ENCODE data around the gene FAM120A.

FAM120A gene

GRCh38 chr9:93558503-93558902, 107.0 kb downstream of the FAM120A start:
- DNase-seq: no peak

- DNase-seq: no peak
These were observed 109.5 kb downstream of the FAM120A start for GRCh38 chr9:93560991-93561390.

GRCh38 chr9:93562157-93562556, 110.7 kb downstream of the FAM120A start:
- no peak for DNase-seq

DNA sequence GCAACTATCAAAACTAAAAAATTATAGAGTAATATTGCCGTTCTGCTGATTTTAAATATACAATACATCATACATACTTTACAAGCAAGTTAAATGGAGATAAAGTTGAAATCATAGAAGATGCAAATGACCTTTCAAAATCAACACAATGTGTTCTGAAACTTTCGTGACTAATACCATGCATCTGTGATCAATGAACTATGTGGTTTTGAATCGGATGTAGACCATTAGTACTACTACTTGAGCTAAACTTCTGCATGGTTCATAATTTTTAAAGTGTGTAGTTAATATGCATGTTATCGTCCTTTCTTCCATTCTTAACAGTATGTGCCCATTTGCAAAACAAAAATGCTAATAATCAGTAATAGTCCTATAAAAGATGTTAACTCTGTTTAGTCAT, 113.6 kb downstream of the FAM120A start:
- no peak for DNase-seq

DNA sequence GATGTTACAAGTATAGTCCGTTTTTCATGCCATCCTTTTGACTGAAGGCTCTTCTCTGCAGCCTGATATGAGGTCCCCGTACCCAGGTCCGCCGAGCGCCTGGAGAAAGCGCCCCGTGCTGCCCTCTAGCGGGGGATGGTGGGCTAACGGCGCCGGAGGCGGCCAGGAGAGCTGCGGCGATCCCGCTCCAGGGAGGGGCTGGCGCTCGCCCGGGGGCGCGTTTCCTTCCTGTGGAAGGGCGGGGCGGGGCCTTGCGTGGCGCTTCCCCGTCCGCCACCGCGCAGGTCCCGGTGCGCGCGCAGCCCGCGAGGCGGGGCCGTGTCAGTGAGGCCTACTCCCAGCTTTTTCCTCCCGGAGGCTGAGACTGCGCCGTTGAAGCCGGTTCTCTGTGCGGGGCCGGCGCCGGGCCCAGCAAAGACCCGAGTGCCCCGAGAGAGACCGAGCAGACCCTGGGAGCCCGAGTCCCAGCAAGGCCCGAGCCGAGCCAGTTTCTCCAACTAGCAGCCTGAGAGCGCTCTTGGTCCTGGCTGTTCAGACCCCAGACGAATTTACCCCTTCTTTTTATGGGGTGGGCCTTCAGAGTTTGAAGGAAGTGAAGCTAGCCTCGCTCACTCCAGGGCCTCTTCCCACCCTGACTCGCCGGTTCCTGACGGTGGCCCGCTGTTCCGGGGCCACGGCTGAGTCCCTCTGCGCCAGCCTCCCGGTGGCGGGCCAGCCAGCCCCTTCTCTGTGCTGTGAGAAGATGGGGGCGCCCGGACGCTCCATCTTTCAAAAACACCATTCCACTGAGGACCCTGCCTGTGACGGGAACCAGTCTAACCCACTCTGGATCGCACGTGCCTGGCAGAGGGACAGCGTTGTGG, 115.2 kb downstream of the FAM120A start:
- DNase-seq: peak; percentile 95

GRCh38 chr9:93567271-93567959, 115.9 kb downstream of the FAM120A start:
- peak; percentile 9 for DNase-seq

DNA sequence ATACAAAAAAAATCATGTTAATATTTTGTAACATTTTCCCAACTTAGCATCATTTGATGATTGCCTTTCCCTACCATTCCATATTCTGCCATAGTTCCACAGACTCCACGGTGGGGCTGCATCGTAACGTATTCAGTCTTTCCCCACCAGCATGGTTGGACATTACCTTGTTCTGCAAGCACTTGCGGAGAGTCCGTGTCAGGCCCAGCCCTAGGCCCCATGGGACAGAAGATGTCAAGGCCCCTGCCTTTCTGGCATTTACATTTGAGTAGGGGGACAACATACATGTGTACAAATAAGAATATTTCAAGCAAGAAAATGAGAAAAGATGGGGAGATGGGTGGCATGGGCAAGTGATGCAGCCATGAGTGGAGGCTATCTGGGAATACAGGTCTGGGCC, 116.7 kb downstream of the FAM120A start:
- no peak for DNase-seq

DNA sequence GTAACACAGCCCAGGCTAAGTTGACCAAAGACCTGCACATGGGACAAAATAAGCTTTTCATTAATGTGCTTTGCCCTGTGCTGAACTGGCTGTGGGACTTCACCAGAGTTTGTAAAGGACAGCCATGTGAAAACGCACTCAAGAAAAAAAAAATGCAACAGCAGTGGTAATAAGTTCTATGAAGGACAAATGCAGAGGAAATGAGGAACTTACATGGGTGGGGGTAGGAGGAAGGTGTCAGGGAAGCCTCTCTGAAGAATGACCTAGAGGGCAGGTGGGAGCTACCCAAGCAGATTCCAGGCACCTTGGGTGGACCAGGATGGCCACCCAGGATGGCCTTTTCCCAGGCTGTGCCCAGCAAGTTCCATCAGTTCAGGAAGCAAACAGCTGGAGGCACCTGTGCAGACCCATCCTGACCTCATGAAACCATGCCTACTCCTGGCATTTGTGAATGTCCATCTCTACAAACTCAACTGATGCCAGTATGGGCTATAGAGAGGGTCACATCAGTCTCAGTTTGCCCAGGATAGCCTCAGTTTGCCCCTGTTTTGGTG, 118.2 kb downstream of the FAM120A start:
- DNase-seq: no peak

DNA sequence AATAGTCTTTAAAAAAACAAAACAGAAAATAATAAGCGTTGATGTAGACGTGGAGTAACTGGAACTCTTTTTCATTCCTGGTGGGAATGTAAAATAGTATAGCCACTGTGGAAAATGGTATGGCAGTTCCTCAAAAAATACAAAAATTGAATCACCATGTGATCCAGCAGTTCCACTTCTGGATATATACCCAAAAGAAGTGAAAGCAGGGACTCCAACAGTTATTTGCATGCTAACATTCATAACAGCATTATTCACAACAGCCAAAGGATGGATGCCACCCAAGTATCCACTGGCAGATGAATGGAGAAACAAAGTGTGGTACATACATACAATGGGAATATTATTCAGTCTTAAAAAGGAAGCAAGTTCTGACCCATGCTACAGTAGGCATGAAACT, 120.7 kb downstream of the FAM120A start:
- DNase-seq: no peak

- DNase-seq: no peak
These were observed 121.4 kb downstream of the FAM120A start for GRCh38 chr9:93572636-93573515.

DNA sequence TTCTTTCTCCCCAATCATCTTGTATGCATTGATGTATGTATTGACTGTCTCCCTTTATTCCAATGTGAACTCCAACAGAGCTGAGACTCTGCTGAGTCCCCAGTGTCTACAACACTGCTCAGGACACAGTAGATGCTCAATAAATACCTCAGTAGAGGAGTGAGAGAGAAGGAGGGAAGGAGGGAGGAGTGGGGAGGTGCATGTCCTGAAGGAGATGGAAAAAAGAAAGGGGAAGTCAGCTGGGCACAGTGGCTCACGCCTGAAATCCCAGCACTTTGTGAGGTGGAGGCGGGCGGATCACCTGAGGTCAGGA, 122.0 kb downstream of the FAM120A start:
- no peak for DNase-seq

DNA sequence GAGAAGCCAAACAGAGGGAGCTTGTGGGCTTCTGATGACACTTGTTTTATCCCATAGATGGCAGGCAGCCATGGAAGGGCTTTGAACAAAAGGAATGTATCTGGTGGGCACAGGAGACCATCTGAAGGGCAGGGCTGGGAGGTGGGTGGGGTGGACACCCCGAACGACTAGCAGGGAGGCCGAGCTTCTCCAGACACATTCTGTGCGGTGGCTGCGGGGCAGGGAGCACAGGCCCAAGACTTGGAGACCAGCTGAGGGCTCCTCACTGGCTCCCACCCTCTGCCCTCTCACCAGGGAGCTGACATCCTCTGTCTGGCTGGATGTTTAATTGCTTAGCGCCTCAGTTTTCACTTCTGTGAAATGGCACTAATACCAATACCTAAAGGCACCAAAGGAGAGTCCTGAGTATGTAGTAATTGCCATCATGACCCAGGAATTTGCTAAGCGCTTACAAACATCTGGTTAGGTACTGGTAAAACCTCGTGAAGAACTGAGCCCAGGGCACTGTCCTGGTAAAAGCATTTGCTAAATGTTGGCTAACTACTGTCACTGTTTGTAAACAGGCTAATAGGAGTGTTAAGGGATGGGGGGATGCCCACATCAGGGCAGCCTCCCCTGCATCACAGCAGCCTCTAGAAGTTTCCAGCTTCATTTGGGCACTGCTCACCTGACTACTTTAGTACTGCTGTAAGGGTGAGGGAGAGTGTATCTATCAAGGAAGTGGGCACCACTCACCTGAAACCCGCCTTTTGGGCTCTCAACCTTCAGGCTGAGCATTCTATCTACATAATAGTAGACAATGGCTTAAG, 122.8 kb downstream of the FAM120A start:
- DNase-seq: no peak

GRCh38 chr9:93574900-93575795, 123.7 kb downstream of the FAM120A start:
- DNase-seq: peak; percentile 8

DNA sequence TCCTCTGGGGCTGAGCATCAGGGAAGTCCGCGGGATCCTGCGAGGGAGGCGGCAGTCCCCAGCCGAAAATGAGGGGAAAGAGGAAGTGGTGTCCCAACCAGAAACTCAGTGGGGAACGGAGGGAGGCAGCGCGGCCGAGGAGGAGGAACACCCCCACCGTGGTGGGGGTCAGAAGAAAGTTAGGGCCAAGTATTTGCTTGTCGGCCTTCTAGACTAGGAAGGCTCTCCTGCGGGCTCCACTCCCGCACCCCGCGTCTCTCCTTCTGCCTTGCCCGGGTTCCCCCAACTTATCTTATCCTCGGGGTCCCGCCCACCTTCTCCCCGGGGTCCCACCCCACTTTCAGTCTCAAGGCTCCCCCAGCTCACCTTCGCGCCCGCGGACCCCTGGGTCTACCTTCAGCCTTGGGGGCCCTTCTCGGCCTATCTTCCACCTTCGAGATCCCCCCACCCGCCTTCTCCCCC, 124.3 kb downstream of the FAM120A start:
- DNase-seq: peak; percentile 45

DNA sequence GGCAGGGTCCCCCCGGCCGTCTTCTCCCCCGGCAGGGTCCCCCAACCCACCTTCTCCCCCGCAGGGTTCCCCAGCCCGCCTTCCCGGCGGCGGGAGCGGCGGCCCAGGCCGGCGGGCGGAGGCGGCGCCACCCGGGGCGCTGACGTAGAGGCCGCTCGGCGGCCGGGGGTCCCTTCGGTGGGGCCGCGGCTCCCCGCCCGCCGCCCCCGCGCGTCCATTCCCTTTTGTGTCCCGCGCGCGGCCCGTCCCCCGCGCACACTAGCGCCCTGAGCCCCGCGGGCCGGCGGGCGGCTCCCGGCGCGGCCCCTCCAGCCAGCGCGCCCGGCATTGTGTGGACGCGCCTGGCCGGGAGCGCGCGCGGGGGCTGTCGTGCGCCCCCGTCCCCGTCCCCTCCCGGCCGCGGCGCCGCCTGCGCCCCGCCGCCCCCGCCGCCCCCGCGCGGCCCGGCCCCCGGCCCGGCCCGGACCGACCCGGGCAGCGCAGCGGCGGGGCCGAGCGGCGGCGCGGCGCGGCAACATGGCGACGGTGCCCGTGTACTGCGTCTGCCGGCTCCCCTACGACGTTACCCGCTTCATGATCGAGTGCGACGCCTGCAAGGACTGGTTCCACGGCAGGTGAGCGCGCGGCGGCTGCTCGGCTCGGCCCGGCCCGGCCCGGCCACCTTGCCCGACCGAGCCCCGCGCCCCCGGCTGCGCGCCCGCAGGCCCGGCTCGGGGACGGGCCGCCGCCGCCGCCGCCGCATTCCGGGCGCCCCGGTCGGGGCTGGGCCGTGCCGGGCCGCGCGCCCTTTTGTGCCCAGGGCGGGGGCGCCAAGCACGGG, 125.0 kb downstream of the FAM120A start, which contains the start of gene PHF2:
TSS of gene PHF2 (plus strand) at position 327 of the 820 bp plus-strand sequence. CDS start at position 517, 190 bp downstream.
- peak; percentile 18 for DNase-seq

DNA sequence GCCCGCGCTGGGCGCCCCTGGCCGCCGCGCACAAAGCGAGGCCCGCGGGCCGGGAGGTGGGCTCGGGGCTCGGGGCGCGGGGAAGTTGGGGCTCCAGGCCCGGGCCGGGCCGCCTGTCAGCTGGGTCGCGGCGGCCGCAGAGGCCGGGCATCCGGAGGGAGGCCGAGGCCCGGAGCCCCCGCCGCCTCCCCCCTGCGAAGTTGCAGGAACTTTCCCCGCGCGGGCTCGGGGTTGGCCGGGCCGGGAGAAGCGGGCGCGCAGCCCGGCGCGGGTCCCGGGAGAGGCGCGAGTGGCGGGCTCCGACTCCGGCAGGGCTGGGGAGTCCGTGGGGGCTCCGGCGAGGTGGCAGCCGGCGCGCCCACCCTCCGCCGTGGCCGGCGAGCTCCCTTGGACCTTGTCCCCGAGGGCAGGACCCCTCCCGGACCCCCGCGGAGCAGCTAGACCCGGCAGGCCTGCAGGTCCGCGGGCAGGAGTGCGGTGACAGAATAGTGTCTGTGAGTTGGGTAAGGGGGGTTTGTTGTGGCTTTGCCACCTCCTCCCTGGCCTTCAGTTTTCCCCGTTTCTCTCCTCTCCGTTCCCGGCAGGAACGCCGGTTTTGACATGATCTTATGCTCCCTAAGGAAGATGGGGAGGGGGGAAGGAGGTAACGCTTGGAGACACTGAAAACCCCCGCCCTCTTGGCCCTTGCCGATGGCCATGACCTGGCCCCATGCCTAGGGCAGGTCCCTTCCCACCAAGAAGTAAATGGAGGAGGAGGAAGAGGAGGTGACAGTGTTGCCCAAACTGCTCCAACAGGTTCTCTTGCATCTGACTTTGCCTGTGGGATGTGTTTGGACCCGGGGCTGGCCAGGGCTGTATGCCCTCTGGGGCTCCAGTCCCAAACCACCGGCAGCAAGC, 125.8 kb downstream of the FAM120A start:
- peak; percentile 32 for DNase-seq

DNA sequence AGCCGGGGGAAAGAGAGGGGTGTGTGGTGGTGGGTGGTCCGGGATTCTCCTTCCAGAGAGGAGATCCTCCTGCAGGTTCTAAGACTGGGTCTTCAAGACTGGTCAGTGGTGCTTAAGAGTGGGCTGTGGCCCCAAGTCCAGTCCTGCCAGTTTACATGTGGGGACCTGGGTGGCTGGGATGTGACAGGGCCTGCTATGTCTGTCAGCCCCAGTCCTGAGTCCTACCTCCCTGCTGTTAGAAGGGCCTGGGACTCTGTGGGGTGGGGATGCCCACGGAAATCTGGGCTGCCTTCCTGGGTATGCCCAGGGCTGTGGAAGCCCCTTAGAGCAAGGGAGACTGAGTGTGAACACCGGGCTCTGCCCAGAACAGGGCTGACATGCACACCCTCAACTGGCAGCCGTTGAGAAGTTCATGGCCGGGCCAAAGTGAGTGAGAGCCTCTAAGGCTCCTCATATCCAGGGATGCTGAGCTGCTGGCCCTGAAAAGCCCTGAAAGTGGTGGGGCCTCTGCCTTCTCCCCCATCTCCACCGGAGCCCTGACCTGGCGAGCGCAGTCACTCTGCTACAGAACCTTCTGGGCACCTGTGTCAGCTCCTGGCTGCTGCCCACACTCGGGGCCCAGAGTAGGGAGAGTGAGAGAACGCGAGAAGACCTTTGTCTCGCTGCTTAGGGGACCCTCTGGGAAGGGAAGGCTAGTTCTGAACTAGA, 126.6 kb downstream of the FAM120A start:
- DNase-seq: peak; percentile 12

DNA sequence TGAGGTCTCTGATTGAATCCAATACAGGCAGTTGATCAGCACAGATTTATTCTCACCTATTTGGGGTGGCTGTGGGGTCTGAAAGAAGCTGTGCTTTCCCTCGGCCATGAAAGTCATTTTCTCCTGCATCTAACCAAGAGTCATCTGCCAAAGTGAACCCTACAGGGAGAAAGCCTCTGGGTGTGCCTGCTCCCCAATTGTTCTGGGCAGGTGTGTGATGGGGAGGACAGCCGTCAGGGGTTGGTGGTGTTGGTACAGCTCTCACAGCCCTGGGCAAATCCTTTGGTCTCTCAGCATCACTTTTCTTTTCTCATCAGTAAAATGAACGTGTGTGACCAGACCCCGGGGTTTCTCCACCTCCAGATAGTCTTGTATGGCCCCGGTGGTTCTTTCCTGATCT, 127.4 kb downstream of the FAM120A start:
- no peak for DNase-seq

Measured in fibroblast of skin of back (primary cell).